Esophagus muscularis mucosa (tissue), 4 donors: ENCODE results near the gene ASTN2. TPM values are rescaled to one million over a fixed set of nuclear protein-coding genes. Genes with fewer than 3 reads are reported as not detected.

ENCODE experiments used
- DNase-seq: peaks from one replicate; pipeline ENCODE4 v3.0.0-alpha.2; 2017; ENCODE audit errors: extremely low spot score
- H3K27ac ChIP-seq, 4 donors: fragments of 200-600 bp; sonication (generic); replicated peaks in 1 of 4; 1 replicate in 3 of 4; 2 replicates in 1 of 4; pipeline ENCODE4 v1.5.1; 2016 to 2019; ENCODE audit warnings: mild to moderate bottlenecking in 1 of 4
- H3K27me3 ChIP-seq, 4 donors: fragments of 200-600 bp; sonication (generic); one replicate each; pipeline versions ENCODE4 v1.5.1 to v1.6.0; 2016 to 2019
- H3K36me3 ChIP-seq, 4 donors: fragments of 200-600 bp; sonication (generic); one replicate each; pipeline ENCODE4 v1.5.1; 2016 to 2019
- H3K4me1 ChIP-seq, 4 donors: fragments of 200-600 bp; sonication (generic); one replicate each; pipeline ENCODE4 v1.5.1; 2016 to 2019
- H3K4me3 ChIP-seq, 4 donors: fragments of 200-600 bp; sonication (generic); 1 replicate in 2 of 4; 2 replicates in 2 of 4; pipeline ENCODE4 v1.5.1; 2016 to 2019; ENCODE audit warnings: mild to moderate bottlenecking in 4 of 4, moderate library complexity in 1 of 4
- H3K9me3 ChIP-seq, 4 donors: fragments of 200-600 bp; sonication (generic); 1 replicate in 3 of 4; 2 replicates in 1 of 4; pipeline ENCODE4 v1.5.1; 2016 to 2019
- CTCF ChIP-seq, 3 experiments: fragments of 200-600 bp in 2 of 3; fragments of 450-650 bp in 1 of 3; sonication (generic) in 2 of 3; IDR thresholded peaks; one replicate each; pipeline ENCODE4 v1.5.1; 2017 to 2019; ENCODE audit warnings: antibody characterized with exemption in 3 of 3, mild to moderate bottlenecking in 2 of 3, moderate library complexity in 1 of 3
- EP300 ChIP-seq: sonication (generic); formaldehyde crosslinking; IDR thresholded peaks from one replicate; pipeline ENCODE4 v1.6.1; 2017; ENCODE audit warnings: antibody characterized with exemption
- POLR2A ChIP-seq: fragments of 450-650 bp; IDR thresholded peaks from one replicate; pipeline ENCODE4 v1.6.1; 2017; ENCODE audit warnings: antibody characterized with exemption, moderate library complexity, mild to moderate bottlenecking, low read depth
- POLR2AphosphoS5 ChIP-seq, 2 donors: sonication (generic); formaldehyde crosslinking; IDR thresholded peaks; one replicate each; pipeline ENCODE4 v1.6.1; 2017; ENCODE audit warnings: antibody characterized with exemption in 2 of 2
- WGBS: methylation state at CpG from one replicate; pipeline ENCODE4 v1.1.5; 2018; 5-methylcytosine and 5-hydroxymethylcytosine counted together
- intact Hi-C: fragments of 100-400 bp; cut with DNase I; formaldehyde crosslinking; loops from one replicate; pipeline ENCODE4 v1.15.1; 2023
- total RNA-seq, 4 donors: library from RNA; depleted of rRNA; stranded (reverse); fragments of >200 nt; gene quantifications; one replicate each; pipeline versions ENCODE4 v1.1.0 to v1.2.1, GENCODE V29; 2016

The ASTN2 gene
- total RNA-seq, 4 donors from 2014 or later = 4.2 to 6.9 (median 5.5) TPM

GRCh38 chr9:116417464-116417863 lies 997.4 kb downstream of the ASTN2 start:
- no peak for TF ChIP-seq POLR2AphosphoS5 (IDR thresholded peaks at IDR 0.05)
- TF ChIP-seq CTCF (IDR thresholded peaks at IDR 0.05) = no peak
- no peak for TF ChIP-seq EP300
- TF ChIP-seq POLR2A = no peak
- intact Hi-C loops = no loop called here
- H3K36me3 ChIP-seq = no peaks in the 10 kb centered on the region
- 90% methylated on average over 2 of the region's 2 CpGs for WGBS
- no peaks in the 10 kb centered on the region for H3K4me1 ChIP-seq
- H3K9me3 ChIP-seq = no peaks in the 10 kb centered on the region
- no peak for DNase-seq
- H3K27me3 ChIP-seq = no peaks in the 10 kb centered on the region
- H3K4me3 ChIP-seq = no peak overlapping the region
- no peak overlapping the region for H3K27ac ChIP-seq

DNA sequence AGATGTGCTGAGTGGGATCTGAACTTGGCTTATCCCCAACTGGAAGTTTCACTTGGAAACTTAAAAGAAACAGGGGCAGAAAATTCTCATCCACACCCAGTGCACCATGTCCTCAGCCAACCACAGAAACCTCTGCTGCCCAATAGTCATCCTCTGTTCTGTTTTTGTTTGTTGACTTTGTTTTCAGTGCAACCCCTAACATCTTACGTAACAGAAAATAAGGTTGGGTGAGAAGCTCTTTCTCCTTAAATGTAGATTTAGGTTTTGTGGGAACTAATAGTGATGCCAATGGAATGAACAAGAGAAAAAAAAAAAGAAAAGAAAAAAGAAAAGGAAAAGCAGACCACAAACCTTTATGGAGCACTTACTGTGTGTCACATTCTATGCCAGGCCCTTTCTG lies 998.4 kb downstream of the ASTN2 start:
- Histone ChIP-seq H3K27ac (no peak overlapping the region), H3K4me3 (no peak overlapping the region), H3K4me1 (no peaks in the 10 kb centered on the region), H3K9me3 (no peaks in the 10 kb centered on the region), H3K36me3 (no peaks in the 10 kb centered on the region), H3K27me3 (no peaks in the 10 kb centered on the region)
- TF ChIP-seq EP300 (no peak), CTCF (IDR thresholded peaks at IDR 0.05) (no peak), POLR2AphosphoS5 (IDR thresholded peaks at IDR 0.05) (no peak), POLR2A (no peak)
- intact Hi-C loops = no loop called here
- WGBS = 100% methylated on average over 1 of the region's 1 CpG
- DNase-seq = no peak

- no peaks in the 10 kb centered on the region for H3K36me3 ChIP-seq
These were observed 1000.5 kb downstream of the ASTN2 start for GRCh38 chr9:116414374-116414773.

GRCh38 chr9:116411506-116411905 lies 1003.4 kb downstream of the ASTN2 start:
- H3K9me3 ChIP-seq = no peaks in the 10 kb centered on the region
- H3K4me3 ChIP-seq = no peak overlapping the region
- no peak overlapping the region for H3K27ac ChIP-seq
- no peaks in the 10 kb centered on the region for H3K27me3 ChIP-seq
- TF ChIP-seq EP300 (no peak), POLR2A (no peak), POLR2AphosphoS5 (IDR thresholded peaks at IDR 0.05) (no peak)
- no peak for DNase-seq
- no peaks in the 10 kb centered on the region for H3K4me1 ChIP-seq
- intact Hi-C loops = no loop called here
- no peaks in the 10 kb centered on the region for H3K36me3 ChIP-seq
- WGBS = 91% methylated on average over 1 of the region's 1 CpG

More at GRCh38 chr9:116414374-116414773, 1000.5 kb downstream of the ASTN2 start:
- no peaks in the 10 kb centered on the region for H3K4me1 ChIP-seq
- no peak for TF ChIP-seq CTCF (IDR thresholded peaks at IDR 0.05)
- no peak for TF ChIP-seq POLR2AphosphoS5 (IDR thresholded peaks at IDR 0.05)
- TF ChIP-seq POLR2A = no peak
- TF ChIP-seq EP300 = no peak
- intact Hi-C loops = no loop called here
- no peak for DNase-seq
- H3K27me3 ChIP-seq = no peaks in the 10 kb centered on the region
- H3K27ac ChIP-seq = no peak overlapping the region
- WGBS = 69% methylated on average over 2 of the region's 2 CpGs
- no peaks in the 10 kb centered on the region for H3K9me3 ChIP-seq
- no peak overlapping the region for H3K4me3 ChIP-seq

GRCh38 chr9:116409638-116410037 lies 1005.2 kb downstream of the ASTN2 start:
- H3K36me3 ChIP-seq = no peaks in the 10 kb centered on the region
- intact Hi-C loops = no loop called here
- no peak overlapping the region for H3K27ac ChIP-seq
- 82% methylated on average over 6 of the region's 6 CpGs for WGBS
- no peak overlapping the region for H3K4me3 ChIP-seq
- H3K4me1 ChIP-seq = no peaks in the 10 kb centered on the region
- no peaks in the 10 kb centered on the region for H3K9me3 ChIP-seq
- no peak for TF ChIP-seq EP300
- H3K27me3 ChIP-seq = no peaks in the 10 kb centered on the region
- DNase-seq = no peak

DNA sequence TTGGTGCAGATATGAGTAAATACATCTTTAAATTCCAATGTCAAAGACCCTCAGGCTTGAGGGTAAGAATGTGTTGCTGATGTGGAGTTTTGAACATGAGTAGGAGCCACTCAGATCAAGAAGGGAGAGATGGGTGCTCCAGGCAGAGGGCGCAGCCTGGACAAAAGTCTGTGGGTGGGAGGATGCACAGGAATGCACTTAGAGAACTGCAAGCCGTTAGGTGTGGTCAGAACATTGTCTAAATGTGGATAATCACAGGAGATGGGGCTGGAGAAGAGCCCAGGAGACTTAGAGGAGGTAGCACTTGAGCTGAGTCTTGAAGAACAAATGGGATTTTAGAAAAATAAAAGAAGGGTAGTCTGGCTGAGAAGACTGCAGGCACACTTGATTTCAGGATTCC lies 1005.7 kb downstream of the ASTN2 start:
- H3K9me3 ChIP-seq = no peaks in the 10 kb centered on the region
- no peak overlapping the region for H3K27ac ChIP-seq
- DNase-seq = no peak
- H3K4me3 ChIP-seq = no peak overlapping the region
- no peaks in the 10 kb centered on the region for H3K4me1 ChIP-seq
- WGBS = 75% methylated on average over 2 of the region's 2 CpGs
- H3K27me3 ChIP-seq = no peaks in the 10 kb centered on the region
- no peaks in the 10 kb centered on the region for H3K36me3 ChIP-seq
- TF ChIP-seq EP300 = no peak
- TF ChIP-seq POLR2A = no peak
- TF ChIP-seq CTCF (IDR thresholded peaks at IDR 0.05) = no peak
- no peak for TF ChIP-seq POLR2AphosphoS5 (IDR thresholded peaks at IDR 0.05)
- intact Hi-C loops = no loop called here
